GM18907 (cell line): ENCODE data around the gene AP1G1.
"Not testable (repeated sequence)": the region's sequence is repeated elsewhere in the genome, so short reads cannot be mapped to it uniquely, and the experiment has no call there.

Experiments used
- ATAC-seq: cut with Tn5 transposase; IDR thresholded peaks from one replicate; pipeline ENCODE4 v1.9.1; 2021; ENCODE audit warnings: mild to moderate bottlenecking, moderate library complexity; ENCODE audit not compliant: unreplicated experiment

Gene AP1G1

DNA sequence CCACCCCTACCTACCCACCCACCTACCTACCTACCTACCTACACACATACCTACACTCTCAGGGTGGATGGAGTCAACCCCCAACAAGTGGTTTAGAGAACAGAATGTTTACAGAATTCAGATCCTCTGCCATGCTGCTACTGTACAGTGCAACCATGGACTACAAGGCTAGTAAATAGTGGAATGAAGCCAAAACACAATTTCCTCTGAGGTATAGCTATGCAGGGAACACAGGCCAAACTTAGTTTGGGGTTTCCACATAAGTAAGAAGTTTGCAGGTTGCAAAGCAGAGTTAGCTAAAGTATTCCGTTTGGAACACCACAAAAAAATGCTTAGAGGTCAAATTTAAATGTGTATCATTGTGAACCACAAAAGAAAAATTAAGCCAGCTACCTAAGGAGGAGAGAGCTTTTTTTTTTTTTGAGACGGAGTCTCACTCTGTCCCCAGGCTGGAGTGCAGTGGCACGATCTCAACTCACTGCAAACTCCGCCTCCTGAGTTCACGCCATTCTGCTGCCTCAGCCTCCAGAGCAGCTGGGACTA is 2.7 kb upstream of the AP1G1 start:
- no peak for ATAC-seq

DNA sequence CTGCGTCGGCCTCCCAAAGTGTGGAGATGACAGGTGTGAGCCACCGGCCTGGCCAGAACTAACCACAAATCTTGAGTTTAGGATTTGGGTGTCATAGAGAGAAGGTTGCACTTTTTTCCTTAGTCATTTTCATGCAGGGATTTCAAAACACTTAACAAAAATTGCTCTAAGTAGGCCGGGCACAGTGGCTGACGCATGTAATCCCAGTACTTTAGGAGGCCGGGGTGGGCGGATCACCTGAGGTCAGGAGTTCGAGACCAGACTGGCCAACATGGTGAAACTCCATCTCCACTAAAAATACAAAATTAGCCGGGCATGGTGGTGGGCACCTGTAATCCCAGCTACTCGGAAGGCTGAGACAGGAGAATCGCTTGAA is 1.5 kb upstream of the AP1G1 start:
- not testable (repeated sequence) for ATAC-seq

DNA sequence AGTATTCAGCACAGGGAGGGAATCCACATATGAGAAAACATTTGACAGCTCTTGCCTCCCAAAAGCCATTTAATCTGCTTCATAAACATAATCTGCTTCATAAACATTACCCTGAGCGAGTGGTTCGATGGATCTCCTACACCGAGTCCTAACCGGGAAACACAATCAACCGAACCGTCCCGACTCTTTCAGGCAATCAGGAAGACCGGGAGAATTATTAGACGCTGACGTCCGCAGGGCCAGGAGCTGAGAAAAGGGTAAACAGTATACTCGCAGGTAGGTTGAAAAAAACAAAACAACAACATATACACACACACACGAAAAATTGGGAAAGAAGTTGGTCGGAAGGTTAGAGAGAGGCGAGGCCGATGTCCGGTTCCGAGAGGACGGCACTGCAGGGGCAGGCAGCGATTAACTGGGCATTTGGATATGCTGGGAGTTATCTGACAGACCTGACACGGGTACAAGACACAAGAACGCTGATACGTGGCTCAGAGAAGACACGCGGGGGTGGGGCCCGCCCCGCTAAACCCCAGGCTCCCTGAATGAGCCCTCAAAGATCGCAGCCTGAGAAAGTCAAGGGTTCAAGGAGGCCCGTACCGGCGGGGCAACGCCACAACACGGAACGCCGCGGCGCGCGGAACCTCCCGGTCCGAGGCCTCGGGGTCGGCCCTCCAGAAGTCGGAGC is 585 bp downstream of the AP1G1 start:
- peak; percentile 23 for ATAC-seq

DNA sequence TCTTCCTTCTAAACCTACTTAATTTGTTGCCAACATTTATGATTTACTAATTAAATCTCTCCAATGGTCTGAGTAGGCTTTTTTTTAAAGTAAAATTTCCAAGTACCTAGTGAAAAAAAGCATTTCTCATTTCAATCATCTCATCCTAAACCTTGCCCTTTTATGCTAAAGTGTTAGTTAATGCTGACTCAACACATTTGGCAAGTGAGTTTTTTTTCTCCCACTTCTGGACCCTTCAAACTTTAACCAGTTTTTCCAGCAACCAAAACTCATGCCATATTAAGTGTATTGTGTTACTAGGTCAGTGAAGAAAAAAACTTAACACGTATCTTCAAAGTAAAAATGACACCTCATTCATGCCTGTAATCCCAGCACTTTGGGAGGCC is 5.3 kb downstream of the AP1G1 start:
- ATAC-seq: no peak

DNA sequence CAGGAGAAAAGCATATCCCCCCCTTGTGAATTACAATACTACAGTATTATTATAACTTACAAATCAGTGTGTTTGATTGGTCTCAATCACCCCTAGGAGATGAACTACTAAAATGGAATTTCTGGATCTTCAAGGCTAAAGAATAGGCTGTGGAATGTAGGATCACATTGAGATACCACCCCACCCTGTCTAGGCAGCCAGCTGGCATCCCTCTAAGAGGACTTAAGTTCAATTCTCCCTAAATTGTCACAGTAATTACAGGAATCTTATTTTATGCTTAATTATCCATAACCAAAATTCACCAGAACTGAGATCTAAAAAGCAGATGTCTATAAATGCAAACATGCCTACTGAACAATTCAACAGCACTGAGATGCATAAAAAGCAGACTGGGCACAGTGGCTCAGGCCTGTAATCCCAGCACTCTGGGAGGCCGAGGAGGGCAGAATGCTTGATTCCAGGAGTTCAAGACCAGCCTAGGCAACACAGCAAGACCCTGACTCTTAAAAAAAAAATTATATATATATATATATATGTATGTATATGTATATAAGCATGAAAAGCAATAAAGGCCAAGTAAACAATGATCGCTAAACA is 12.0 kb downstream of the AP1G1 start:
- no peak for ATAC-seq

DNA sequence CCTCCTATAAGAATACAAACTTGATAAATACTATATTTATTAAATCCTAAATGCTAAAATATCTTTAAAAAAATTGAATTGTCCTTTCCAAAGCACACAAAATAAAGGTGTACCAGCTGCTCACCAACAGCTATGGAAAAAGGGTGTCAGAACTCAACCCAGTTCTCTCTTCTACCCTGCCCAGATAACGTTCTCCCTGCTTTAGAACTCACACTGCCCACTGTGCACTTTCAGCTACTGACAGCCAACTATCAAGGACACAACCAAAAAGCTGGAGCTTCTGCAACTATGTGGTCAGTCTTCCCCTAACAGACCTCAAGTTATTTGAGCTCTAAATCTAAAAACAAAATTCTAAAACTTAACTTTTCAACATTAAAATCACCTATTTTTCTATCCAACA is 13.7 kb downstream of the AP1G1 start:
- no peak for ATAC-seq

DNA sequence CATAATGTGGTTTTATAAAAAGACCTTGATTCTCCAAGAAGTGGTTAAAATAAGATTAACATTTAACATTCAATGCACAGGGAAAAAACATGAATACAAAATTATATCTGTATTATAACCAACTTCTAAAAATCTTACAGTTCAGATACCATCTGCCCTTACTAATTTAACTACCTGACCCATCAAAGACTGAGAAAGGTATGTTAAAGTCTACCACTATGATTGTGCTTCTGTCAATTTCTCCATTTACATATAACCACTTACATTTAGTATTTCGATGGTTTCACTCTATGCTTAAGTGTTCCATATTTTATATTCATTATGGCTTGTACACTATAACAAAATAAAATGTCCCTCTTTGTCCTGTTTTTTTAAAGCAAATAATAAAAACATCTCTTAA is 14.6 kb downstream of the AP1G1 start:
- ATAC-seq: no peak

DNA sequence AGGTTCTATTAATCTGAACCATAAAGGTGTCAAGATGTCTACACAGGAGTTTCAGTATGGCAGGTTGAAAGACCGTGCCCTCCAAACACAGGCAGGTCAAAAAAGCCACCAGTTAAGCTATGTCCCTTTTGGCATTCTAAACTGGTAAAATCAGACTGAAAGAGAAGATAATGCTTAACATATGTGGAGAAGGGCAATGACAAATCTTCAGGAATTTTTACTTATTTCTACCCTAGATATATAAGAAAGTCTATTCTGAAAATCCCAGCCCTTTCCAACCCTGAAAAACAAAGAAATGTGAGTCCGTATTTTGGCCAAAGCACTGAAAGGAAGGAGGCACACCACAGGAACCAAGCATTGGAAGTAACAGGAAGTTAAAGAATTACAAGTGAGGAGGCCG is 16.5 kb downstream of the AP1G1 start:
- no peak for ATAC-seq

DNA sequence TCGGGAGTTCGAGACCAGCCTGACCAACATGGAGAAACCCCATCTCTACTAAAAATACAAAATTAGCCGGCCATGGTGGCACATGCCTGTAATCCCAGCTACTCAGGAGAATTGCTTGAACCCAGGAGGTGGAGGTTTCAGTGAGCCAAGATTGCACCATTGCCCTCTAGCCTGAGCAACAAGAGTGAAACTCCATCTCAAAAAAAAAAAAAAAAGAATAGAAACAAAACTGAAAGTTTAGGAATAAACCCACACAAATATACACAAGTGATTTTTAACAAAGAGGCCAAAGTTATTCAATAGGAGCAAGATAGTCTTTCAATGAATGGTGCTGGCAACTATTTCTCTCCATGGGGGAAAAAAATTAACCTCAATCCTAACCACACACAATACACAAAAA is 18.3 kb downstream of the AP1G1 start:
- ATAC-seq: not testable (repeated sequence)

DNA sequence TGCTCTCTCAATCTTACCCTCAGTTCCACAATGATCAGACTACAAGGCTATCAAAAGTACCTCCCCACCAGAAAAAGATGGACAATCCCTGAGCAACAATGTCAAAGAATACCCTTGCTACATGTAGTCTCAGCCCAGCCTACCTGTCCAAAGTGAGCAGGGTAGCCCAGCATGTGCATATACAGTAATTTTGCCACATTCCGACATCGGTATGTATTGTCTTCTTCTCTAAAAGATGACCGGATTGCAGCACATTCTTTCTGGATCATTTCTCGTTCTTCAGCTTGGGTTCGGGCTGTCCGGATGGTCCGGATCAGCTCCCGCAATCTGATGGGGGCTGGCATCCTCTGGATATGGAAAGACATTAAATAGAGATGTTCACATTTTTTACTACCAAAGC is 19.5 kb downstream of the AP1G1 start:
- ATAC-seq: no peak

DNA sequence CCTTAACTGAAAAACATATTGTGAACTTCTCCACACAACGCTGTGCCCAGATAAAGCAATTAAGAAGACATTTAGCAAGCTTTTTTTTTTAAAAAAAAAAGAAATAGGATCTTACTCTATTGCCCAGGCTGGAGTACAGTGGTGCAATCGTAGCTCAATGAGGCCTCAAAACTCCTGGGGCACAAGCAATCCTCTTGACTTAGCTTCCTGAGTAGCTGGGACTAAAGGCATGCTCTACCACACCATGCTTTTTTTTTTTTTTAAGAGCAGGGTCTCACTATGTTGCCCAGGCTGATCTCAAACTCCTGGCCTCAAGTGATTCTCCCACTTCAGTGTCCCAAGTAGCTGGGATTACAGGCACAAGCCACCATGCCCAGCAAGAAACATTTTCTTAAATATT is 20.1 kb downstream of the AP1G1 start:
- no peak for ATAC-seq

DNA sequence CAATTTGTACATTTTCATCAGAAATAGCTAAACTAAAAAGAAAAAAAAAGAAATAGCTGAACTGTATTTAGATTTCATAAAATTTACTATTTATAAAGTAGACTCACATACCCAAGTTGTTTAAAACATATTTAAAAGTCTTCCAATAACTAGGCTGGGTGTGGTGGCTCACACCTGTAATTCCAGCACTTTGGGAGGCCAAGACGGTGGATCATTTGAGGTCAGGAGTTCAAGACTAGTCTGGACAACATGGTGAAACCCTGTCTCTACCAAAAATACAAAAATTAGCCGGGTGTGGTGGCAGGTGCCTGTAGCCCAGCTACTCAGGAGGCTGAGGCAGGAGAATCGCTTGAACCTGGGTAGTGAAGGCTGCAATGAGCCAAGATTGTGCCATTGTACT is 23.5 kb downstream of the AP1G1 start:
- not testable (repeated sequence) for ATAC-seq

DNA sequence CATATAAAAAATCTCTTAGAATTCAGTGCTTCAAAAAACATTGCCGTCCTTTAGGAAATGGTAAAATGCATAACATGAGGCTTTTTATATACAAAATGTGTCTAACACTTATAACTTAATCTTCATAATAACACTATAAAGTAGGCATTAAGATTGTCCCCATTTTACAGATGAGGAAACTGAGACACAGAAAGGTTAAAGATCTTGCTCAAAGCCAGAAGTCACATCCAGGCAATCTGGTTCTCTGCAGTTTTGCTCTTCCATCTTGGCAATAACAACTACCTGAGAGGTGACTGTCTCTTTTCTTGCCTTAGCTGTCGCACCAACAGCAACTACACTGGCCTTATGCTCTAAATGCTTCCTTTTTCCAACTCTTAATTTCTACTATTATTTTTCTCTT is 24.5 kb downstream of the AP1G1 start:
- no peak for ATAC-seq

DNA sequence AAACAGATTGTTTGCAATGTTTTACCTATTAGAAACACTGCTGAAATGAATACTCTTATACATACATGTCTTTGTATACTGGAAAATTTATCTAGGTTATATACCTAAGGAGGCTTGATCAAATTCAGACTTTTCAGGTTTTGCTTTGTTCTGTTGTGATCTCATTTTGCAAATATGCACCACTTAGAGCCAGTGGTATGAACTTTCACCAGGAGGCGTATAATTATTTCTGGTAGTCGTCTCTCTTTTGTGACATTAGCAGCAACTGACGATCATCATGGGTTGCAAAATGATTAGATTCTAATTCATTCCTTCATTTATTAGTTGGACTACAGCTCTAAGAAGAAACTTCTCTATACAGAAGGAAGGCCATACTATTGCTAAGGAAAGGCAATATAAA is 26.9 kb downstream of the AP1G1 start:
- no peak for ATAC-seq

DNA sequence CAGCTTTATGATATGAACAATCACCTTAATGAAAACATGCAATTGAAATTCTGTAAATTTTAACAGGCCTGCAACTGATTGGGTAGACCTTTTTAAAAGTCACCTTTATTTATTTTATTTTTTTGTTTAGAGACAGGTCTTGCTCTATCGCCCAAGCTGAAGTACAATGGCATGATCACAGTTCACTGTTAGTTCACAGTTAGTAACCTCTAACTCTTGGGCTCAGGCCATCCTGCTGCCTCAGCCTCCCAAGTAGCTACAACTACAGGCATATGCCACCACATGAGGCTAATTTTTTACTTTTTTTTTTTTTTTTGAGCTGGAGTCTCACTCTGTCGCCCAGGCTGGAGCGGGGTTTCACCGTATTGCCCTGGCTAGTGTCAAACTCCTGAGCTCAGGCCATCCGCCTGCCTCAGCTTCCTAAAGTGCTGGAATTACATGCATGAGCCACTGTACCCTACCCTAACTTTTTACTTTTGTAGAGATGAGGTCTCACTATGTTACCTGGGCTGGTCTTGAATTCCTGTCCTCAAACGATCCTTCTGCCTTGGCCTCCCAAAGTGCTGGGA is 28.0 kb downstream of the AP1G1 start:
- no peak for ATAC-seq

DNA sequence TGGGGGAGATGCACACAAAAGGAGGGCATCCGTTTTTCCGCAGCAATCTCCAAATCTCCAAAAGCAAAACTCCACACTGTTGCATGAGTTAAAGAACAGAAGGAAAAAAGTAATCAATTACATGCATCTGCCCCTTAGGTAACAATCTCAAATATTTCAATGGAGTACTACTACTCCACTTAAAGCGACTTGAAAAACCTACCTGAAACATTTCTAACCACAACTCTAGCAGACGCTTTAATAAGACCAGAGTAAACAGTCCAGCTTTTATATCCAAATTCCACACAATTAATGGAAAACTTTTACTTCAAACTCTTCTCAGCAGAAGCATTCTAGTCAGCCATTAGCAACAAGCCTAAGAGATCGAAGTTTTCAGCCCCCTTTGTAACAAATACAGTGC is 29.9 kb downstream of the AP1G1 start:
- no peak for ATAC-seq

DNA sequence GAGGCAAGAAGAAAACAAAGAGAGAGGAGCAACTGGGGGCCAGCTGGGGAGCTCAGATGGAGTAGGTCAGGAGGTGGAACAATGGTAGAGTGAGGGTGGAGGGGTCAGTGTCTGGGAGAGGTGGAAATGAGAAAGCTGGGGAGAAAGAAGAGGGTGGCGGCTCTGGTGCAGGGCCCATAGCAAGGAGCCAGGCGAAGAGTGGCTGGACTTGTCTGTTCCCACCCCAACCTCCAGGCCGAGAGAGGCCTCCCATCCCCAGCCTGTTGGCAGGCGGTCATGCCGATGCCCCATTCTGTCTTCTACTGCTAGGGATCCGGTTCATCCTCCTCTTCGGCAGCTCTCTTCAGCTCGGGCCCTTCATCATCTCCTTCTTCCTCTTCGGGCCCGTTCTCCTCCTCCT is 31.3 kb downstream of the AP1G1 start:
- no peak for ATAC-seq

DNA sequence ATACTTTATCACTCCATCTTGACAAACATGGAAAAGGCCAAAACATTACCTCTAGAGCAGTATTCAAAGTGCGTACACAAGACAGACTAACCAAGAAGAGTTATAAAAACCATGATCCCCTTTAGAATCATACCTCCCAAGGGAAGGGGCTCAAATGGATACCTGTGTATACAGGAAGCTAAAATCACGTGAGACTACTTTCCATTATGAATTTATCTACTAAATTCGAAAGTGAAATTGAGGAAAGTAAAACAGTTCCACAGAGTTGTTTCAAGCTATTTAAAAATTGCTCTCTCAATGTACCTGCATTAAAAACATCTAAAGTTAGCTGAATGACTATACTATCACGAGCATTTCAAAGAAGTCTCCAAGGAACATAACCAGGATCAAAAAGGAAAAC is 32.7 kb downstream of the AP1G1 start:
- no peak for ATAC-seq

DNA sequence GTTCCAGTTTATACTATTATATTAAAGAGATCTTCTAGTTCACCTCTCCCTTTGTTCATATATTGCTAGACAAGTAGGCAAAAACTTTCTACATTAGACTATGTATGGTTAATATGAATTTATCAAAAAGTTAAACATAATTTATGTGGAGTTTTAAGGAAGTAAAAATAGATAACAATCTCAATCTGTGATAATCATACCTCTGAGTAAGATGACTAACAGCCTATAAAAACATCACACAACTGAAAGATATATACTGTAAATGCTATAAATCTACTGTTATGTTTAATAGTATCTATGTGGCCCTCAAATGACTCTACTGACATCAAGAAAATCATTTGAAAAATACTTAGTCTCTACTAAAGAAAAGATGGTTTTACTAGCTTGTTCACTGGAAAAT is 37.1 kb downstream of the AP1G1 start:
- ATAC-seq: no peak

DNA sequence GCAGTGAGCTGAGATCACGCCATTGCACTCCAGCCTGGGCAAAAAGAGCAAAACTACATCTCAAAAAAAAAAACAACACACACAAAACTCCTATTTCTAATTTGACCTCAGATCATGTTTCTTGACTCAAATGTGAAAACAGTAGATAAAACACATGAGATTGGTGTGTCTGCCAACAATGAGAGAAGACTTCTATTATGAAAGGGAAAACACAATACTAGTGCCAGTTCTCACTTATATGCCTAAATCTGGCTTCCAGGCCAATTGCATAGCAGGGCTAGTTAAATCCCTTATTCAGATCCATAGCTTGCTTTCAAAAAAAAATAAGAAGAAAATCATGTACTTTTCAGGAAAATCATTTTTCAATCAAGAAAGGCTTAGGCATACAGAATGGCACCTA is 39.4 kb downstream of the AP1G1 start:
- ATAC-seq: no peak

DNA sequence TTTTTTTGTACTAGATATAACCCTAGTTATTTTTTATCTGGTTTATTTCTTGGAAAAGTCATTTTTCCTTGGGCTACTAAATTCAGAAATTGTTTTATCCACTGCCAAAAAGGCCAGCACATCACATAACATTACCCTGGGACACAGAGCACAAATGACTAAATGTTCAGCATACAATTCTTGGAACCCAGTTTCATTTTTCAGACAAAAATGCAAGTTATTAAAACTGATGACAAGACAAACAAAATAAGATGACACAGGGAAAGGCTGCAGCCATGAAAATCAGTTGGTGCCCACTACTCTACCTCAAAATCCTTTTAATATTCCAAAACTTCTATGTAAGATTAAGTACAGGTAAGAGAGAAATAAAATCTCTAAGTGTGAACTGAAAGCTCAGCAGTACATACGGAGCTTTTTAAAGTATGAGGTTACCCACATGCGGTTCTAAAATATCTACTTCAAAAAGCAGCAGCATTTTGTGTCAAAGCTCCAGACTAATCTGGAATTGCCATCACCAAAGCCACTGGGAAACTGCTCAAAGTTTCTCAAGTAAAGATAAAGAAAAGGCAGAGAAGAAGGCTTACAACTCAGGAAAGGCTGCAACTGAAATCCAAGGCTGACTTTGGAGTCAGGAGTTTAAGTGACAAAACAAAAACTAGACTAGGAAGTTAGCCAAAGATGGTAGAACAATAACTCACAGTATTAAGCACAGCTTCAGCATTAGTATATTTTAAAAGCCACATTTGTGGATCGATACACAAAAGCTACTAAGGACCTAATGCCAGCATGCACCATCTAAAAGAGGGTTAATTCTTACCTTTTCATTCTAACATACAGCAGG is 41.4 kb downstream of the AP1G1 start:
- no peak for ATAC-seq

DNA sequence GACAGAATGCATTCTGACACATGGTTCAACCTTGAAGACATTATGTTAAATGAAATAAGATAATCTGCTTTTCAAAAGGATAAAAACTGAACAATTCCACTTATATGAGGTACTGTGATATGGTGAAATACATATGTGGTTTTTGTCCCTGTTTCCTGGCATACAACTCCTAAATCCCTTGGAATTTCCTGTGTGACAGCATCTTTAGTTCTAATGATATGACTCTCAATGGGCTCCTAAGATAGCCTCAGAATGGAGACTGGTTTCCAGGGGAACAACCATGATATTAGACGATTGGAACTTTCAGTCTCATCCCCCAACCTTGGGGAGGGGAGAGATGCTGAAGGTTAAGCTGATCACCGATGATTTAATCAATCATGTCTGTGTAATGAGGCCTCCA is 46.4 kb downstream of the AP1G1 start:
- ATAC-seq: no peak
